ENCODE data around the gene UQCRC2. TPM values are rescaled to one million over a fixed set of nuclear protein-coding genes. Genes with fewer than 3 reads are reported as not detected.
"Not testable (repeated sequence)": the region's sequence is repeated elsewhere in the genome, so short reads cannot be mapped to it uniquely, and the experiment has no call there.

The UQCRC2 gene
- total RNA-seq, 1 donor from 2014 or later, result 194 TPM

DNA sequence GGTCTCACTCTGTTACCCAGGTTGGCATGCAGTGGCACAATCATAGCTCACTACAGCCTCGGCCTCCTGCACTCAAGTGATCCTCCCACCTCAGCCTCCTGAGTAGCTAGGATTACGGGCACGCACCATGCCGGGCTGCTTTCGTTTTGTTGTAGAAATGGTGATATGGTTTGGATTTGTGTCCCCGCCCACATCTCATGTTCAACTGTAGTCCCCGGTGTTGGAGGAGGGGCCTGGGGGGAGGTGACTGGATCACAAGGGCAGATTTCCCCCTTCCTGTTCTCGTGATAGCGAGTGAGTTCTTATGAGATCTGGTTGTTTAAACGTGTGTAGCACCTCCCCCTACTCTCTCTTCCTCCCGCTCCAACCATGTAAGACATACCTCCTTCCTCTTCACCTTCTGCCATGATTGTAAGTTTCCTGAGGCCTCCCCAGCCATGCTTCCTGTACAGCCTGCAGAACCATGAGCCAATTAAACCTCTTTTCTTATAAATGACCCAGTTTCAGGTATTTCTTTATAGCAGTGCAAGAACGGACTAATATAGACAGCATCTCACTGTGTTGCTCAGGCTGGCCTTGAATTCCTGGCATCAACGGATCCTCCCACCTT is 41.8 kb downstream of the UQCRC2 start:
- H3K4me3 Mint-ChIP-seq (ENCODE audit: unreplicated experiment), result peak overlapping the region; percentile 37
- TF ChIP-seq, protein P1, sequence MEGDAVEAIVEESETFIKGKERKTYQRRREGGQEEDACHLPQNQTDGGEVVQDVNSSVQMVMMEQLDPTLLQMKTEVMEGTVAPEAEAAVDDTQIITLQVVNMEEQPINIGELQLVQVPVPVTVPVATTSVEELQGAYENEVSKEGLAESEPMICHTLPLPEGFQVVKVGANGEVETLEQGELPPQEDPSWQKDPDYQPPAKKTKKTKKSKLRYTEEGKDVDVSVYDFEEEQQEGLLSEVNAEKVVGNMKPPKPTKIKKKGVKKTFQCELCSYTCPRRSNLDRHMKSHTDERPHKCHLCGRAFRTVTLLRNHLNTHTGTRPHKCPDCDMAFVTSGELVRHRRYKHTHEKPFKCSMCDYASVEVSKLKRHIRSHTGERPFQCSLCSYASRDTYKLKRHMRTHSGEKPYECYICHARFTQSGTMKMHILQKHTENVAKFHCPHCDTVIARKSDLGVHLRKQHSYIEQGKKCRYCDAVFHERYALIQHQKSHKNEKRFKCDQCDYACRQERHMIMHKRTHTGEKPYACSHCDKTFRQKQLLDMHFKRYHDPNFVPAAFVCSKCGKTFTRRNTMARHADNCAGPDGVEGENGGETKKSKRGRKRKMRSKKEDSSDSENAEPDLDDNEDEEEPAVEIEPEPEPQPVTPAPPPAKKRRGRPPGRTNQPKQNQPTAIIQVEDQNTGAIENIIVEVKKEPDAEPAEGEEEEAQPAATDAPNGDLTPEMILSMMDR (IDR thresholded peaks at IDR 0.05; ENCODE audit: unreplicated experiment), result no peak
- DNase-seq (ENCODE audit: low spot score), result no peak
- peaks cover 4% of the 10 kb centered on the region for H3K27me3 Mint-ChIP-seq (ENCODE audit: unreplicated experiment)
- H3K9me3 Mint-ChIP-seq (ENCODE audit: unreplicated experiment), result no peaks in the 10 kb centered on the region
- H3K36me3 Mint-ChIP-seq (ENCODE audit: low read depth, unreplicated experiment), result peaks cover 3% of the 10 kb centered on the region
- H3K4me1 Mint-ChIP-seq (ENCODE audit: unreplicated experiment), result peaks cover 18% of the 10 kb centered on the region
- no peak overlapping the region for H3K27ac Mint-ChIP-seq (ENCODE audit: unreplicated experiment)

DNA sequence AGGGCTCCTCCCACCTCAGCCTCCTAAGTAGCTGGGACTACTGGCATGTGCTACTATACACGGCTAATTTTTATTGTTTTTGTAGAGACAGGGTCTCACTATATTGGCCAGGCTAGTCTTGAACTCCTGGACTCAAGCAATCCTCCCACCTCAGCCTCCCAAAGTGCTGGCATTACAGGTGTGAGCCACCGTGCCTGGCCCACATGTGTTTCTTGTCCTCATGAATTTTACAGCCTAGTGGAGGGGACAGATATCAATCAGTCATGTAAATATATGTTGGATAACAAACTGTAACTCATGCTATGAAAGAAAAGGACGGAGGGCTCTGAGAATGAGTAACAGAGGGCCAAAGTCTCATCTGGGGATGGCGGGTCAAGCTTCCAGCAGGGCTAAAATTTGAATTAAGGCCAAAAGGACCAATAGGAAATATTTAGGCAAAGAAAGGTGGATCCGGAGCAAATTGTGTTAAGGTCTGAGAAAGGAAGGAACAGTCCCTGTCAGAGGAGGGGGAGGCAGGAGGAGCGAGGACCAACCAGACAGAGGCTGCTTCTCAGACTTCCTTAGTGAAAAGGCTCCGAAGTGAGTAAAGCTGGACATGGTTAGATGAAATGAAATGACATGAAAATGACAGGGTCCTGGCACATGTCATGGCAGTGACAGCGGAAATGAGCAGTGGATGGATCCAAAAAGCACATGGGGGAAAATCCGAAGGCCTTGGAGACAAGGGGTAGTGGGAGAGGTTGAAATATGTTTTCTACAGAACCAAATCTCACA is 43.9 kb downstream of the UQCRC2 start:
- H3K4me3 Mint-ChIP-seq (ENCODE audit: unreplicated experiment), result no peak overlapping the region
- TF ChIP-seq, protein P1 (IDR thresholded peaks at IDR 0.05; ENCODE audit: unreplicated experiment), result no peak
- peaks cover 6% of the 10 kb centered on the region for H3K27me3 Mint-ChIP-seq (ENCODE audit: unreplicated experiment)
- H3K36me3 Mint-ChIP-seq (ENCODE audit: low read depth, unreplicated experiment), result peaks cover 3% of the 10 kb centered on the region
- H3K9me3 Mint-ChIP-seq (ENCODE audit: unreplicated experiment), result no peaks in the 10 kb centered on the region
- H3K27ac Mint-ChIP-seq (ENCODE audit: unreplicated experiment), result peak overlapping the region; percentile 98
- DNase-seq (ENCODE audit: low spot score), result no peak
- peaks cover 18% of the 10 kb centered on the region for H3K4me1 Mint-ChIP-seq (ENCODE audit: unreplicated experiment)

DNA sequence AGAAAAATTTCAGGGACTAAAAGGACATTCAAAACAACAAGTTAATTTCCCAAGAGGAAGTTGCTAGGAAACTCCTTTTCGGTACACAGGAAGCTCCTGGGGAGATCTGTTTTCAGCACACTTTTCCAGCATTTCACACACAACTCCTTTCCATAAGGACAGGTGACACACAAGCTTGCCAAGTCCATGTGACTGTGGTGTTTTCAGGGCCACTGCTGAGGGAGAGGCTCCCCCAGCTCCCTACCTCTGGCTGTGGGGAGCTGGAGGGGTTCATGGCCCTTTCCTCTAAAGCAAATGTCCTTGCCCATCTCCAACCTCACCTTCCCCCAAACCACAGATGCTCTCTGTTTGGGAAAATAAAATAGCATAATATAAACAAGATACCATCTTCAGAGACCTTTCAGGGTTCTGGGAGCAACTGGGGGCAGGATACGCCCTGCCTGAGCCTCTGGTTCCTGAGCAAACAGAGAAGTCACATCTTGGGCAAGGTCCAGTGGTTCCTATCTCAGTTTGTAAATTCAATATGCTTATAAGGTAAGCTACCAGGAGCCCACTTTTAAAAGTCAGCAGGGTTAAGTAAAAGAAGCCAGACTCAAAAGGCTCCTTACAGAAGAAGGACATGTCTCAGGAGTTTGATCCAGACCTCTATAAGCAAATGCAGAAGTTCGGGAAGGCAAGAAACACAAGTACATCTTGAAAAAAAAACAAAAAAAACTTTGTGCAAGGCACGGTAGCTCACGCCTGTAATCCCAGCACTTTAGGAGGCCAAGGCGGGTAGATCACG is 44.7 kb downstream of the UQCRC2 start:
- TF ChIP-seq, protein P1 (IDR thresholded peaks at IDR 0.05; ENCODE audit: unreplicated experiment), result no peak
- peaks cover 18% of the 10 kb centered on the region for H3K4me1 Mint-ChIP-seq (ENCODE audit: unreplicated experiment)
- peaks cover 6% of the 10 kb centered on the region for H3K27me3 Mint-ChIP-seq (ENCODE audit: unreplicated experiment)
- DNase-seq (ENCODE audit: low spot score), result no peak
- peaks cover 3% of the 10 kb centered on the region for H3K36me3 Mint-ChIP-seq (ENCODE audit: low read depth, unreplicated experiment)
- H3K27ac Mint-ChIP-seq (ENCODE audit: unreplicated experiment), result peak overlapping the region; percentile 98
- H3K4me3 Mint-ChIP-seq (ENCODE audit: unreplicated experiment), result no peak overlapping the region
- H3K9me3 Mint-ChIP-seq (ENCODE audit: unreplicated experiment), result no peaks in the 10 kb centered on the region

DNA sequence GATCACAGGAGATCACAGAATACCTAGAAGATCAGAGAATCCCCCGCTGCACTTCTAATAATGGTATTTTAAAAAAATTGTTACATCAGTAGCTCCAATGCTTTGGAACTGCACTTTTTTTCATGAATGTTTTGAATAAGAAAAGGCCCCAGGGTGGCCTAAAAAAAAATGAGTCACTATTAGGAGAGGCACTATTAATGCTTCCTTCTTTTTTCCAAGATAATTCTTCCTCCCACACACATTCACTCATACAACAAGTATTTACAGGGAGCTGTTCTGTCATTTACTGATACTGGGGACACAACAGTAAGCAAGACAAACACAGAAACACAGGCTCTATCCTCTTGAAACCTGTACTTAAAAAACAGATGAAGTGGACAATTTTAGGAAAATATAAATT is 48.4 kb downstream of the UQCRC2 start:
- Mint-ChIP-seq H3K27me3 (ENCODE audit: unreplicated experiment) (peaks cover 2% of the 10 kb centered on the region), H3K4me1 (ENCODE audit: unreplicated experiment) (peaks cover 14% of the 10 kb centered on the region), H3K27ac (ENCODE audit: unreplicated experiment) (no peak overlapping the region), H3K9me3 (ENCODE audit: unreplicated experiment) (no peaks in the 10 kb centered on the region), H3K4me3 (ENCODE audit: unreplicated experiment) (no peak overlapping the region), H3K36me3 (ENCODE audit: low read depth, unreplicated experiment) (no peaks in the 10 kb centered on the region)
- TF ChIP-seq, protein P1 (IDR thresholded peaks at IDR 0.05; ENCODE audit: unreplicated experiment), result no peak
- no peak for DNase-seq (ENCODE audit: low spot score)

DNA sequence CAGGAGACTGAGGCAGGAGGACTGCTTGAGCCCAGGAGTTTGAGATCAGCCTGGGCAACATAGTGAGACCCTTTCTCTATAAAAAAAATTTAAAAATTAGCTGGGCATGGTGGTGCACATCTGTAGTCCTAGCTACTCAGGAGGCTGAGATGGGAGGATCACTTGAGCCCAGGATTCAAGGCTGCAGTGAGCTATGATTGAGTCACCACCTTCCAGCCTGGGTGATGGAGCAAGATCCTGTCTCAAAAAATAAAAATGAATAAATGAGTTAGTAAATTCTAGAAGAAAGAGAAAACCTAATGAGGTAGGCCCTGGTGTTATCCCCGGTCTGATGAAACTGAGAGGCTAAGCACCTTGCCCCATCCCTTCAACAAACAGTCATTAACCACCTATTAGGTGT is 48.9 kb downstream of the UQCRC2 start:
- not testable (repeated sequence) for H3K4me3 Mint-ChIP-seq (ENCODE audit: unreplicated experiment); DNase-seq (ENCODE audit: low spot score); H3K36me3 Mint-ChIP-seq (ENCODE audit: low read depth, unreplicated experiment); H3K27me3 Mint-ChIP-seq (ENCODE audit: unreplicated experiment); H3K27ac Mint-ChIP-seq (ENCODE audit: unreplicated experiment); H3K9me3 Mint-ChIP-seq (ENCODE audit: unreplicated experiment)
- H3K4me1 Mint-ChIP-seq (ENCODE audit: unreplicated experiment), result peaks cover 14% of the 10 kb centered on the region

Measured in endothelial cell (in vitro differentiated cells).